ENCODE measurements around the gene CDC42EP2. TPM values are rescaled to one million over a fixed set of nuclear protein-coding genes. Genes with fewer than 3 reads are reported as not detected.

CDC42EP2 gene
- total and polyA plus RNA-seq, 10 of the 15 experiments (the other 5 are each of a cell fraction or from before 2014, with no cell fraction given): 0.03 to 1.2 (median 0.09) TPM; not detected in 3

DNA sequence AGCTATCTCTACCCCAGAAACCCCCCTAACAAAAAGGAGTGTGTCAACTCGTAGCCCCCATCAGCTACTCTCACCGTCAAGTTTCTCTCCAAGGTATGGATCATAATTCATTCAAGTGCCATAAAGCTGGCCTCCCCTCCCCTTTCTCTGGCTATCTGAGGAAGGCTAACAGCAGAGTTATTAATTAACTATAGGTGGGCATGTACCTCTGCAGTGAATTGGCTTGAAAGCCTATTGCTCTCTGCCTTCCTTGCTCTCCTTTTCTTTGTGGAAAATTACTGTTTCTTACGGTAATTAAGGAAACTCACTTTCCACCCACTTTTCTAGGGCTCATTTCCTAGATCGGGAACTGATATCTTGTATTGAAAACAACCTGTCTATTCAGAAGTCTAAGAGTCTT is 38.8 kb upstream of the CDC42EP2 start (continued):
- TF ChIP-seq TCF3 (IDR thresholded peaks at IDR 0.05; ENCODE audit: borderline replicate concordance, insufficient read depth, low read depth, low read length) (no peak), POLR2A (IDR thresholded peaks at IDR 0.05; ENCODE audit: low read depth, low read length) (no peak), JUNB (IDR thresholded peaks at IDR 0.05) (no peak), MXI1 (IDR thresholded peaks at IDR 0.05; ENCODE audit: low read depth, low read length) (no peak), ZNF217 (IDR thresholded peaks at IDR 0.05) (no peak), ATF7 (IDR thresholded peaks at IDR 0.05; ENCODE audit: low read depth) (no peak), IKZF1 (conservative IDR thresholded peaks at IDR 0.05) (no peak), ZNF622 (IDR thresholded peaks at IDR 0.05) (no peak), YBX1 (IDR thresholded peaks at IDR 0.05) (no peak), SMAD5 (IDR thresholded peaks at IDR 0.05; ENCODE audit: low read depth) (no peak)

- DNase-seq (ENCODE audit: low read depth, low spot score): no peak
- Histone ChIP-seq H3K36me3 (ENCODE audit: control insufficient read depth in 2 of 2, insufficient read depth in 2 of 2, low read length in 1 of 2) (peaks cover 14 to 31% of the 10 kb centered on the region in 2 experiments), H3K4me2 (ENCODE audit: control insufficient read depth, insufficient read depth) (no peak overlapping the region), H3K9me3 (replicated peaks; ENCODE audit: control insufficient read depth, insufficient read depth, low read length) (no peaks in the 10 kb centered on the region), H3K27me3 (replicated peaks in 1 of 2; ENCODE audit: control insufficient read depth in 2 of 2, insufficient read depth in 2 of 2, low read length in 1 of 2) (no peaks in the 10 kb centered on the region), H3K4me3 (no peak overlapping the region), H4K20me1 (ENCODE audit: control insufficient read depth, insufficient read depth) (no peaks in the 10 kb centered on the region), H3K27ac (ENCODE audit: control insufficient read depth, insufficient read depth) (no peak overlapping the region), H3K4me1 (ENCODE audit: control insufficient read depth, insufficient read depth, low read length) (peaks cover 9% of the 10 kb centered on the region; the same call in 1 of the 2 replicates), H2AFZ (ENCODE audit: control insufficient read depth, low read depth, low read length) (no peak overlapping the region), H3K79me2 (ENCODE audit: control insufficient read depth, insufficient read depth, low read length) (no peaks in the 10 kb centered on the region), H3K9ac (ENCODE audit: control insufficient read depth, insufficient read depth, low read length) (no peak overlapping the region)
- SMC1A ChIA-PET (ENCODE audit: uncharacterized antibody, unreplicated experiment): interaction anchor here (0.8 to 10.3 kb wide), 6 partner anchors 9 to 52 kb away, joined by 3 to 180 read pairs (median 7); partner anchors contain the start of genes CDC42EP2 and POLA2
- ATAC-seq: no peak
- WGBS (ENCODE audit: insufficient coverage, insufficient replicate concordance, low lambda C conversion rate, missing lambda C conversion rate): 94% methylated on average over 5 of the region's 5 CpGs
- POLR2A ChIA-PET: interaction anchor here (0.7 to 2.4 kb wide), 7 partner anchors 15 to 57 kb away, joined by 3 to 11 read pairs (median 3); partner anchors contain the start of genes DPF2 and POLA2
- in situ Hi-C loops (cut with MboI) (no loop called here), intact Hi-C loops (cut with micrococcal nuclease; ENCODE audit: unreplicated experiment) (no loop called here)
- RAD21 ChIA-PET (ENCODE audit: unreplicated experiment): interaction anchor here (1.0 to 8.7 kb wide), 5 partner anchors 16 to 56 kb away, joined by 4 to 254 read pairs (median 11); partner anchors contain the start of genes CDC42EP2, DPF2 and POLA2
- TF ChIP-seq HSF1 (IDR thresholded peaks at IDR 0.05; ENCODE audit: low read depth, low read length) (no peak), POLR2A (IDR thresholded peaks at IDR 0.05; ENCODE audit: low read depth, low read length) (no peak), YBX1 (IDR thresholded peaks at IDR 0.05) (no peak), NFYB (IDR thresholded peaks at IDR 0.05; ENCODE audit: insufficient read depth, low read depth, low read length) (no peak), SIX5 (IDR thresholded peaks at IDR 0.05; ENCODE audit: low read depth, low read length, severe bottlenecking) (no peak), RUNX3 (IDR thresholded peaks at IDR 0.05; ENCODE audit: low read length) (no peak), ASH2L (IDR thresholded peaks at IDR 0.05; ENCODE audit: borderline replicate concordance, low read depth) (no peak), CHD4 (IDR thresholded peaks at IDR 0.05) (no peak), PAX8 (IDR thresholded peaks at IDR 0.05) (no peak), TAF1 (IDR thresholded peaks at IDR 0.05; ENCODE audit: borderline replicate concordance, low read depth, low read length) (no peak), KDM1A (IDR thresholded peaks at IDR 0.05; ENCODE audit: borderline replicate concordance) (no peak), SMARCA5 (IDR thresholded peaks at IDR 0.05) (no peak), RFX5 (IDR thresholded peaks at IDR 0.05; ENCODE audit: low read depth, low read length) (no peak), TBL1XR1 (IDR thresholded peaks at IDR 0.05; ENCODE audit: low read depth, low read length) (no peak)
- CTCF ChIA-PET: interaction anchor here (0.5 to 11.8 kb wide), 13 partner anchors 9 to 366 kb away, joined by 3 to 351 read pairs (median 5); partner anchors contain the start of gene CDC42EP2
- BruUV-seq (replicated peaks): TSS peak; percentile 21
- FAIRE-seq: no peak
These were observed 36.9 kb upstream of the CDC42EP2 start for GRCh38 chr11:65277631-65278277.

Measured in GM12878 (cell line).